OCI-LY1 (cell line): Measurements from ENCODE around the gene TTC28.

Source experiments
- H2AFZ ChIP-seq: fragments of 200-600 bp; sonication (generic), shearing (Covaris generic); 2 replicates; pipeline ENCODE4 v1.6.0; 2014; ENCODE audit warnings: antibody characterized with exemption, mild to moderate bottlenecking, low read length
- H3F3A ChIP-seq: fragments of 200-600 bp; sonication (generic), shearing (Covaris generic); 2 replicates; pipeline ENCODE4 v1.6.0; 2014; ENCODE audit warnings: mild to moderate bottlenecking, antibody characterized with exemption, low read length, moderate library complexity; ENCODE audit not compliant: insufficient read depth
- H3K27ac ChIP-seq: fragments of 200-600 bp; sonication (generic); 2 replicates; pipeline ENCODE4 v1.5.1; 2014; ENCODE audit warnings: low read length, mixed run types, mild to moderate bottlenecking, low read depth; ENCODE audit not compliant: poor library complexity, severe bottlenecking
- H3K27me3 ChIP-seq: fragments of 200-600 bp; sonication (generic); 2 replicates; pipeline ENCODE4 v1.6.0; 2014; ENCODE audit warnings: antibody characterized with exemption, mild to moderate bottlenecking, low read length, moderate library complexity; ENCODE audit not compliant: insufficient read depth
- H3K36me3 ChIP-seq: fragments of 200-600 bp; sonication (generic); 2 replicates; pipeline ENCODE4 v1.6.1; 2014; ENCODE audit warnings: mild to moderate bottlenecking, antibody characterized with exemption, low read length, moderate library complexity, mixed read lengths; ENCODE audit not compliant: insufficient read depth
- H3K4me1 ChIP-seq: fragments of 200-600 bp; sonication (generic); 2 replicates; pipeline ENCODE4 v1.5.1; 2014; ENCODE audit warnings: mild to moderate bottlenecking, low read length, moderate library complexity; ENCODE audit not compliant: insufficient read depth, severe bottlenecking
- H3K4me2 ChIP-seq: fragments of 200-600 bp; sonication (generic), shearing (Covaris generic); 2 replicates; pipeline ENCODE4 v1.6.1; 2014; ENCODE audit warnings: low read length
- H3K4me3 ChIP-seq: fragments of 200-600 bp; sonication (generic); 2 replicates; pipeline ENCODE4 v1.5.1; 2014; ENCODE audit warnings: low read length, low read depth, mild to moderate bottlenecking, mixed read lengths; ENCODE audit not compliant: poor library complexity, severe bottlenecking
- H3K79me2 ChIP-seq: fragments of 200-600 bp; shearing (Covaris generic); 2 replicates; pipeline ENCODE4 v1.6.1; 2016; ENCODE audit warnings: mixed run types, low read length, mixed read lengths; ENCODE audit not compliant: insufficient read depth
- H3K9ac ChIP-seq: fragments of 200-600 bp; sonication (generic), shearing (Covaris generic); 2 replicates; pipeline ENCODE4 v1.6.1; 2014; ENCODE audit warnings: mild to moderate bottlenecking, low read length, mixed read lengths
- H3K9me2 ChIP-seq: fragments of 200-600 bp; sonication (generic), shearing (Covaris generic); 2 replicates; pipeline ENCODE4 v1.6.1; 2014; ENCODE audit warnings: low read depth, mild to moderate bottlenecking, low read length, mixed read lengths
- H3K9me3 ChIP-seq: fragments of 200-600 bp; shearing (Covaris generic); 2 replicates; pipeline ENCODE4 v1.6.1; 2014; ENCODE audit warnings: low read length, mixed read lengths
- H4K20me1 ChIP-seq: fragments of 200-600 bp; sonication (generic), shearing (Covaris generic); 2 replicates; pipeline ENCODE4 v1.6.0; 2016; ENCODE audit warnings: mild to moderate bottlenecking, low read length; ENCODE audit not compliant: insufficient read depth
- CTCF ChIP-seq: fragments of 200-600 bp; sonication (generic), shearing (Covaris generic); IDR thresholded peaks from 2 replicates; pipeline ENCODE4 v1.5.1; 2017; ENCODE audit warnings: mild to moderate bottlenecking, antibody characterized with exemption, low read length, moderate library complexity, mixed read lengths
- EZH2 ChIP-seq: fragments of 200-600 bp; sonication (generic), shearing (Covaris generic); IDR thresholded peaks from 2 replicates; pipeline ENCODE4 v1.8.0; 2017; ENCODE audit warnings: borderline replicate concordance, mixed run types, mild to moderate bottlenecking, antibody characterized with exemption, low read length, moderate library complexity, mixed read lengths

The TTC28 gene

GRCh38 chr22:27933186-27933983, 746.3 kb downstream of the TTC28 start:
- Histone ChIP-seq H3K4me2 (no peak overlapping the region), H3K9ac (no peak overlapping the region), H3K4me3 (no peak overlapping the region), H3K27me3 (no peaks in the 10 kb centered on the region), H2AFZ (no peak overlapping the region), H3K9me2 (no peaks in the 10 kb centered on the region), H3K36me3 (no peaks in the 10 kb centered on the region), H3K27ac (no peak overlapping the region), H3K79me2 (no peaks in the 10 kb centered on the region), H4K20me1 (no peaks in the 10 kb centered on the region), H3K4me1 (no peaks in the 10 kb centered on the region), H3K9me3 (no peaks in the 10 kb centered on the region), H3F3A (no peaks in the 10 kb centered on the region)
- TF ChIP-seq EZH2 (no peak), CTCF (no peak)

- H2AFZ ChIP-seq, result no peak overlapping the region
- H3F3A ChIP-seq, result no peaks in the 10 kb centered on the region
- no peak overlapping the region for H3K4me3 ChIP-seq
- TF ChIP-seq CTCF (no peak), EZH2 (no peak)
- H3K79me2 ChIP-seq, result no peaks in the 10 kb centered on the region
- H3K9me2 ChIP-seq, result no peaks in the 10 kb centered on the region
- no peaks in the 10 kb centered on the region for H3K27me3 ChIP-seq
- 0 out of 2 replicates have a peak, but pooled peaks cover 4% of the 10 kb centered on the region for H3K36me3 ChIP-seq
- H3K4me1 ChIP-seq, result no peaks in the 10 kb centered on the region
- H3K27ac ChIP-seq, result no peak overlapping the region
- no peaks in the 10 kb centered on the region for H3K9me3 ChIP-seq
- no peak overlapping the region for H3K4me2 ChIP-seq
- H4K20me1 ChIP-seq, result no peaks in the 10 kb centered on the region
- H3K9ac ChIP-seq, result no peak overlapping the region
Measured at GRCh38 chr22:27930331-27931060, 749.1 kb downstream of the TTC28 start.
